KBM-7 (cell line): ENCODE data around the gene DNAJC1.
"Not testable (repeated sequence)": the region's sequence is repeated elsewhere in the genome, so short reads cannot be mapped to it uniquely, and the experiment has no call there.

Experiments
- DNase-seq: peaks from one replicate; pipeline ENCODE4 v3.0.0-alpha.2; 2015
- in situ Hi-C: fragments of 300-500 bp; cut with MboI; formaldehyde crosslinking; loops from 2 replicates; pipeline ENCODE4 v1.14.3; 2020; ENCODE audit warnings: low sequenced_read_pairs, low pct_unique_long_range_greater_than_20kb, mixed read lengths

The DNAJC1 gene

DNA sequence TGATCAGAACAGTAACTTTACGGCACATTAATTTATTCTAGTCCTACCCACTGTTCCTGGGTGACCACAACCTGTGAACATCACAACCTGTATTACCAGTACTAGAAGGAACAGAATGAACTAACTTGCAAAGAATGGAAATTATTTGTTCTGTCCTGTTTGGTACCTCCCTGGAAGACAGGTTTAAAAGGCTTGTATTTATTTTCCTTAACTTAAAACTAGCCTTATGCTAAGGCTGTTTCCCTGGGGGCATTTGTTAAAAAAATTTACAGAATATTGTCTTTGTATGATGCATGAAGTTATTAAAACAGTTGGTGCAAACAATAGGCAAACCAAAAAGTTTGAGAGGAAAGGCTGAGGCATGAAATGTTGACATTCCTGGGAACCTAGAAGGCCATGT, 132.7 kb downstream of the DNAJC1 start:
- in situ Hi-C loops, result no loop called here
- DNase-seq, result no peak

DNA sequence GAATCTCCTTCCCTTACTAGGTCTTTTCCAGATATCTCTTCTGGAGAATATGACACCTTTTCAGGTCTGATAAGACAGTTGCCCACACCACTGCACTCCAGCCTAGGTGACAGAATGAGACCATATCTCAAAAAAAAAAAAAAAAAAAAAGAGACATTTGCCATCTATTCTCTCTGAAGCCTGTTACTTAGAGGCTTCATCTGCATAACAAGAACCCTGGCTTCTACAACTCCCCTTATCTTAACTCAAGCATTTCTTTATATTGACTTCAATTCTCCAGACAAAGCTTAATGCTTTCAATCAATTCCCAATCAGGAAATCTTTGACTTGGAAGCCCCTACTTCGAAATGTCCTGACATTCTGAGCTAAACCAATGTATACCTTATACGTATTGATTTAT, 134.4 kb downstream of the DNAJC1 start:
- in situ Hi-C loops, DNase-seq: not testable (repeated sequence)

DNA sequence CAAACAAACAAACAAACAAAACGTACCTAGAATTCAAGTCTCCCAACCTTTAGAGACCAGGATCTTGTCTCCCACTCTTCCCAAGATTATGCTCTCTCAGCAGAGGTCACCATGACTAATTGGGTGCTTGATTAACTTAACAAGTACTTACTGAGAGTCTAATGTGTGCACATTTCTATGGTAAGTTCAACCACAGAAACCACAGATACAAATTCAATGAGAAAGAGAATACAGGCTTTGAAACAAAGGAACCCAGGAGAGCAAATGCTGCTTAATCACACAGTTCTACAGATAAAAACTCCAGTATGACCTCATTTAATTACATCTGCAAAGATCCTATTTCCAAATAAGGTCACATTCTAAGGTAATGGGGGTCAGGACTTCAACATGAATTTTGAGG, 142.8 kb downstream of the DNAJC1 start:
- in situ Hi-C loops, result no loop called here
- no peak for DNase-seq

DNA sequence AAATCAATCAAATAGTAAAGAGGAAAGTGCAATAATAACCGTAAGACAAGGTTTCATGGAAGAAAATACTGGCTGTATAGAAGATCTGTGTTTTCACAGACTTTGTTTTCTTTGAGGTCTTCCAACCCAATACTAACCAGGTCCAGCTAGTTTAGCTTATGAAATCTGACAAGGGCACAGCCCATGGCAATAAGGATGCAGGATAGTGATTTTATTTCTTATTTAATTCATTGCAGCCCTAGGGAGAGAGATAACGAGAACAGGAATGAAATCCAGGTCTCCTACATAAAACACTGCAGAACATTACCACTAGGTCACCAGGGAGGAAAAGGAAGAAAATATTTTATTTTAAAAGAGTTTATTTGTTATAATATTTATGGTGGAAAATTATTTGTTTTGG, 145.1 kb downstream of the DNAJC1 start:
- in situ Hi-C loops, result no loop called here
- no peak for DNase-seq

DNA sequence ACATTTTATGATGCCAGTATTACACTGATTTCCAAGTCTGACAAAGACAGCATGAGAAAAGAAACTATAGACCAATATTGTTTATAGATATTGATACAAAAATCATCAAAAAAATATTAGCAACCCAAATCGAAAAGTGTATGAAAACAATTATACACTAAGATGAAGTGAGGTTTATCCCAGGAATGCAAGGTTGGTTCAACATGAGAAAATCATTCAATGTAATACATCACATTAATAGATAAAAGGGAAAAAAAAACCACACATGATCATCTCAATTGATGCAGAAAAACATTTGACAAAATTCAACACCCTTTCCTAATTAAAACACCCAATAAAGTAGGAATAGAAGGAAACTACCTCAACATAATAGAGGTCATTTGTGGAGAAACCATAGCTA, 153.9 kb downstream of the DNAJC1 start:
- DNase-seq, result no peak
- in situ Hi-C loops, result no loop called here

DNA sequence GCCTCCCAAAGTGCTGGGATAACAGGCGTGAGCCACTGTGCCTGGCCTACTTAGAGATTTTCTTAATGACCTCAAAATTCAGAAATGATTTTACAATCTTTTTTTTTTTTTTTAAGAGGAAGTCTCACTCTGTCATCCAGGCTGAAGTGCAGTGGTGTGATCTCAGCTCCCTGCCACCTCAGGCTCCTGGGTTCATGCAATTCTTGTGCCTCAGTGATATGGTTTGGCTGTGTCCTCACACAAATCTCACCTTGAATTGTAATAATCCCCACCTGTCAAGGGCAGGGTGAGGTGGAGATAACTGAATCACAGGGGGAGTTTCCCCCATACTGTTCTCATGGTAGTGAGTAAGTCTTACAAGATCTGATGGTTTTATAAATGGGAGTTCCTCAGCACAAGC, 159.9 kb downstream of the DNAJC1 start:
- DNase-seq, result no peak
- in situ Hi-C loops, result no loop called here

DNA sequence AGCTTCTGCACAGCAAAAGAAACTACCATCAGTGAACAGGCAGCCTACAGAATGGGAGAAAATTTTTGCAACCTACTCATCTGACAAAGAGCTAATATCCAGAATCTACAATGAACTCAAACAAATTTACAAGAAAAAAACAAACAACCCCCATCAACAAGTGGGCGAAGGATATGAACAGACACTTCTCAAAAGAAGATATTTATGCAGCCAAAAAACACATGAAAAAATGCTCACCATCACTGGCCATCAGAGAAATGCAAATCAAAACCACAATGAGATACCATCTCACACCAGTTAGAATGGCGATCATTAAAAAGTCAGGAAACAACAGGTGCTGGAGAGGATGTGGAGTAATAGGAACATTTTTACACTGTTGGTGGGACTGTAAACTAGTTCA, 162.3 kb downstream of the DNAJC1 start:
- in situ Hi-C loops, DNase-seq: not testable (repeated sequence)

DNA sequence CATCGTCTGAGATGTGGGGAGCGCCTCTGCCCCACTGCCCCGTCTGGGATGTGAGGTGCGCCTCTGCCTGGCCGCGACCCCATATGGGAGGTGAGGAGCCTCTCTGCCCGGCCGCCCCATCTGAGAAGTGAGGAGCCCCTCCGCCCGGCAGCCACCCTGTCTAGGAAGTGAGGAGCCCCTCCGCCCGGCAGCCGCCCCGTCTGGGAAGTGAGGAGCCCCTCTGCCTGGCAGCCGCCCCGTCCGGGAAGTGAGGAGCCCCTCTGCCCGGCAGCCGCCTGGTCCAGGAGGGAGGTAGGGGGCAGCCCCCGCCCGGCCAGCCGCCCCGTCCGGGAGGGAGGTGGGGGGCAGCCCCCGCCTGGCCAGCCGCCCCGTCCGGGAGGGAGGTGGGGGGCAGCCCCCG, 166.0 kb downstream of the DNAJC1 start:
- in situ Hi-C loops, result not testable (repeated sequence)

DNA sequence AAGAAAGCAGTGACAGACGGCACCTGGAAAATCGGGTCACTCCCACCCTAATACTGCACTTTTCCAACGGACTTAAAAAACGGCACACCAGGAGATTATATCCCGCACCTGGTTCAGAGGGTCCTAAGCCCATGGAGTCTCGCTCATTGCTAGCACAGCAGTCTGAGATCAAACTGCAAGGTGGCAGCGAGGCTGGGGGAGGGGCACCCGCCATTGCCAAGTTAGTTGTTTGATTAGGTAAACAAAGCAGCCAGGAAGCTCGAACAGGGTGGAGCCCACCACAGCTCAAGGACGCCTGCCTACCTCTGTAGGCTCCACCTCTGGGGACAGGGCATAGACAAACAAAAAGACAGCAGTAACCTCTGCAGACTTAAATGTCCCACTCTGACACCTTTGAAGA, 169.0 kb downstream of the DNAJC1 start:
- DNase-seq, in situ Hi-C loops: not testable (repeated sequence)

More for the DNA sequence above, 166.0 kb downstream of the DNAJC1 start:
- not testable (repeated sequence) for DNase-seq

DNA sequence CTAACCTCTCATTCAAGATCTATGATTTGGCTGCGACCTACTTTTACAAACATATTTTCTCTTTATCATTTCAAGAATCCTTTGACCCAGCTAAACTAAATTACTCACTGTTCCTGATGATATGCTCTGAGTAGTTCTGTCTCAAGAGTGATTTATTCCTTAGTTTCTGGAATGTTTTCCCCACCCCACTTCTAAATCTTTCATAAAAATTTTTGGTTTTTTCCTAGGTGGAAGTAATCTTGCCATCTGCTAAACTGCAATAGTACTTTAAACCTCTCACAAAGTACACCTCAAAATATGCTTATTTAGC, 170.8 kb downstream of the DNAJC1 start:
- in situ Hi-C loops, result no loop called here
- DNase-seq, result no peak

DNA sequence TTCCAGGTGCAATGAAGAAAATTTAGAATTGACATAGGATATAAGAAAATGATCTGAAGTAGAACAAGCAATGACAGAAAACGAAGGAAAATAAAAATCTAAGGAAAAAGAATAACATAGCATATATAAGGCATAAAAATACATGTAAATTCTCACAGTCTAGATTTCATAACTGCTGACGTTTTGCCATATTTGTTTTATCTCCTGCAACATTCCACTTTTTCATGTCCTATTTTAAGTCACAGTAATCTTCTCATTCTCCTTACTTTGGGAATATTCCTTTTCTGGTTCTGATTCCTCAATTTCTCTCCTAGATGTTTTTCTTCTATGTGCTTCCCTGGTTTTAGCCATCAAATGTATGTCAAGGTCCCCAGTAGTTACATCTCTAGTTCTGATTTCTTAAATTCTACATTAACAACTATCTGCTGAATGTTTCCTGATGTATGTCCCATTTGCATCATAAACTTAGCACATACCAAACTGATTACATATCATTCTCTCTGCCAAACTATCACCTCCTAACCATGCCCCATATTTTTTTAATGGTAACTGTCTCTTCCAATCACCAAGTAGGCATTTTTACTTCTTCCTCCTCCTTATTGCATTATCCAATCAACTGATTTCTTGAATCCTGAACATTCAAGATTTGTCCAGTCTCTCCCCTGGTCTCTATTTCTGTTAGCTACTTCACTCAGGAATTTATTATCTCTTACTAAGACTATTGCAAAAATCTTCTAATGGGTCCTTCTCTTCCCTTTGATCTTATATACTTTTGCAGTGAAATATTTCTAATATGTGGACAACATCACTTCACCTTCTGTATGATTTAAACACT, 171.3 kb downstream of the DNAJC1 start:
- no peak for DNase-seq
- in situ Hi-C loops, result no loop called here

DNA sequence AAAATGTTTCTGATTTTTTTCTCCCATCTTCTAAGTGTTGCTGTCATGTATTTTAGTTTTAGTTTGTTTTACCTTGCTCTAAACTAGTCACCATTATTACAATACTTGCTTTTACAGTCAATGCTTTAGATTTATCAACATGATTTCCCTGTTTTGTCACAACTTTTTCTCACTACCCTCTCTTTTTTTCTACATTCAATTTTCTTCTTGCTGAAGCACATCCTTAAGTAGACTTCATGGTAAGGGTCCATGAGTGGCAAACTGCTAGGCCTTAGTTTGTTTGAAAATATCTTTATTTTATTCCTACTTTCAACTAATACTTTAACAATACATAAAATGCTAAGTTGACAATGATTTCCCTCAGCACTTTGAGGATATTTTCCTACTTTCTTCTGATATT, 173.5 kb downstream of the DNAJC1 start:
- DNase-seq, result no peak
- in situ Hi-C loops, result no loop called here

DNA sequence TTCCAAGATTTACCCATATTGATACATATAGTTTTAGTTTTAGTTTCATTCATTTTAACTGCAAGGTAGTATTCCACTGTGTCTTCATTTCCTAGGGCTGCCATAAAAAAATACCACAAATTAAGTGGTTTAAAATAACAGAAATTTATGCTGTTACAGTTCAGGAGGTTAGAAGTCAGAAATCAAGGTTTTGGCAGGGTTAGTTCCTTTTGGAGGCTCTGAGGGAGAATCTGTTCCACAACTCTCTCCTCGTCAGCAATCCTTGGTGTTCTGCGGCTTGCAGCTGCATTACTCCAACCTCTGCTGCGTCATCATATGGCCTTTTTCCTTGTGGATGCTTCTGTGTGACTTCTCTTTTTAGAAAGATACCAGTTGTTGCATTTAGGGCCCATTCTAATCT, 176.2 kb downstream of the DNAJC1 start:
- in situ Hi-C loops, result no loop called here
- no peak for DNase-seq

DNA sequence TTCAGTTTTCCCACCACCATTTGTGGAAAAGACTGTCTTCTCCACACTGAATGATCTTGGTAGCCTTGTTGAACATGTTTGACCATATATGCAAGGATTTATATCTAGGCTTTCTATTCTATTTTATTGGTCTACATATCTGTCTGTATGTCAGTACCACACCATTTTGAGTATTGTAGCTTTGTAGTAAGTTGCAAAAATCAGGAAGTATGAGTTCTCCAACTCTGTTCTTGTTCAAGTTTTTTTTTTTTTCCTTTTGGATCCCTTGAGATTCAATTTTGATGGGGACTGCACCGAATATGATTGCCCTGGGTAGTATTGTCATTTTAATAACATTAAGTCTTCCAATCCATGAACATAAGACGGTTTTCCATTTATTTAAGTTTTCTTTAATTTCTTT, 176.8 kb downstream of the DNAJC1 start:
- in situ Hi-C loops, result no loop called here
- no peak for DNase-seq

DNA sequence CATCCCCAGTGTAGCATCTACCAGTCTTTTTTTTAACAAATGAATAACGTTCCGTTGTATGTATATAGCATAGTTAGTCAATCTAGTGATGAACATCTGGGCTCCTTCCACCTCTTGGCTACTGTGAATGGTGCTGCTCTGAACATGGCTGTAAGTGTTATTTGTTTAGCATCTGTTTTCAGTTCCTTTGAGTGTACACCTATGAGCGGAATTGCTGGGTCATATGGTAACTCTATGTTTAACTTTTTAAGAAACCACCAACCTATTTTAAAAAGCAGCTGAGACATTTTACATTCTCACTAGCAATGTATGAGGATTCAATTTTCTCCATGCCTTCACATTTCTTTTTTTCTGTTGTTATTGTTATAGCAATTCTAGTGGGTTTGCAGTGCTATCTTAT, 178.2 kb downstream of the DNAJC1 start:
- in situ Hi-C loops, result no loop called here

DNA sequence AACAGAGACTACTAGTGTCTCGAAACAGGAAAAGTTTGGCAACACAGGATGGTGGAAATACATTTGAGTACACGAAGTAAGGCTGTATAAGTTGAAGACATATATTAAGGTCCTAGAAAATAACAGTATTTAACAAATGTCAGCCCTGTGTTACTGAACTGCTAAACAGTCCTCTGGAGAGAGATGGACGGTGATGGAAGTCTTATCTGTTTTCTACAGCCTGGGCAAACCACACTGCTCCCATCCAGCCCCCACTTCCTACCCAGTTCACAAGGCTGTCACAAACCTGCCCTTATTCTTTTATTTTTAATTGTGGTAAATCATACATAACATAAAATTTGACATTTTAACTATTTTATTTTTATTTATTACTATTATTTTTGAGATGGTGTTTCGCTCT, 179.1 kb downstream of the DNAJC1 start:
- no peak for DNase-seq
- in situ Hi-C loops, result no loop called here

More for the DNA sequence above, 178.2 kb downstream of the DNAJC1 start:
- no peak for DNase-seq

DNA sequence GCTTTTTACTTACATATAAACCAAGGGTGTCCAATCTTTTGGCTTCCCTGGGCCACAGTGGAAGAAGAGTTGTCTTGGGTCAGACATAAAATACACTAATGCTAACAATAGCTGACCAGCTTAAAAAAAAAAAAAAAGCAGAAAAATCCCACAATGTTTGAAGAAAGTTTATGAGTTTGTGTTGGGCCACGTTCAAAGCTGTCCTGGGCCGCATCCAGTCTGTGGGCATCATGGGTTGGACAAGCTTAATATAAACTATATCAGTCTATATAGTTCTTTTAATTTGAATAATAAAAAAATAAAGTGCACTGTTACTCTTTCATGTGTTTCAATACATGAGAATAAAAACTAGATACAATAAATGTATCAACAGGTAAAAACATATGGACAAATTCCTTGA, 179.9 kb downstream of the DNAJC1 start:
- DNase-seq, result no peak
- in situ Hi-C loops, result no loop called here

DNA sequence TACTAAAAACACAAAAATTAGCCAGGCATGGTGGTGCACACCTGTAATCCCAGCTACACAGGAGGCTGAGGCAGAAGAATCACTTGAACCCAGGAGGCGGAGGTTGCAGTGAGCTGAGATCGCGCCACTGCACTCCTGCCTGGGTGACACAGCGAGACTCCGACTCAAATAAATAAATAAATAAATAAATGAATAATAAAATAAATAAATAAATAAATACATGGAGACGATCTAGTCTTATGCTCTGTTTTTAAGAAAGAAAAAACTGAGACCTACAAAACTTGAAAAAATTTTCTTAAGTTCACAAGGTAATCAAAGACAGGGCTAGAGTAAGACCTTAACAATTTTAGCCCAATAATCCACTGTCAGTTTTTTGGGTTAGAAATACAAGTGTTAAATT, 181.3 kb downstream of the DNAJC1 start:
- DNase-seq, in situ Hi-C loops: not testable (repeated sequence)

DNA sequence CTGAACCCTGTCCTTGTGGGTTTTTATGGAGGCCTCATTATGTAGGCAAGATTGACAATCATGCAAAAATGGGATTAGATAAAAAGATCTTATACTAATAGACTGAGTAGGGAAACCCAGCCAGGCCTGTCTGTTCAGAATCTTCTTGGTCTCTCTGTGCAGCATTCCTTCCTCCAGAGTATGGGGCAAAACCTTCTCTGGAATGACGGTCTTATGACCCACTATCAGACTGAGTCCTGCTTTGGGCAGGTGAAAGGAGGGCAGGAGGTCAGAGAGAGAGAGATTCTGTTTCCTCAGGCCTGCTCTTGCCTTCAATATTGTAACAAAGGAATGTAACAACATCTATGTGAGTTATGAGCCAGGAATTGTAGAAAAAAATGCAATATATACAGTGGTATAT, 182.6 kb downstream of the DNAJC1 start:
- in situ Hi-C loops, result no loop called here
- no peak for DNase-seq

DNA sequence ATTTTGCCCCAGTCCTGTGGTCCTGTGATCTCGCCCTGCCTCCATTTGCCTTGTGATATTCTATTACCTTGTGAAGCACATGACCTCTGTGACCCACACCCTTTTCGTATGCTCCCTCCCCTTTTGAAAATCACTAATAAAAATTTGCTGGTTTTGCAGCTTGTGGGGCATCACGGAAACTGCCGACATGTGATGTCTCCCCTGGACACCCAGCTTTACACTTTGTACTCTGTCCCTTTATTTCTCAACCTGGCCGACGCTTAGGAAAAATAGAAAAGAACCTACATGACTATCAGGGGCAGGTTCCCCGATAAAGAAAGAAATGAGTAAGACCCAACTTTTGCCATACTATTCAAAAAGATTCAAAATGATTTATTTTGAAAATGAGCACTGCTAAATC, 185.1 kb downstream of the DNAJC1 start:
- DNase-seq, in situ Hi-C loops: not testable (repeated sequence)

DNA sequence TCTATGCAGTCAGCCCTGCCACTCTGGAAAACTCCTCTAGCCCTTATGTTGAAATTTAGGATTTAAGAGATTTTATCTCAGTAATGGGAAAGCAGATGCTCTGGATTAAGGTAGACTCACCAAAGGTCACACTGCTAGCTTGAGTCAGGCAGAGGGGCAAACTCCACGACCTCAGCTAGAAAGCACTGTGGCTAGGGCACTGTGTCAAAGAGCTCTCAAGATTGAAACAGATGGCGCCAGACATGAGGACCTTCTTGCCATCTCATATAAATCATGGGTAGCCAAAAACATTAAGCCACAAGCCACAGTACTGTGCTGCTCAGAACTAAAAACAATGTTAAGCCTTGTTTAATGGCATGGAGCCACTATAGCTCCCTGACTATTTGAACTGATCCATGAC, 188.7 kb downstream of the DNAJC1 start:
- no peak for DNase-seq

More for the DNA sequence above, 188.7 kb downstream of the DNAJC1 start:
- in situ Hi-C loops, result no loop called here
